Effector memory CD4-positive, alpha-beta T cell (primary cell): ENCODE results near the gene FBXL7.

Experiments
- DNase-seq, 3 donors: peaks; one replicate each; pipeline ENCODE4 v3.0.0-alpha.2; 2020
- H3K27ac ChIP-seq: 2 replicates; pipeline ENCODE4 v1.7.0; 2013; ENCODE audit warnings: mild to moderate bottlenecking, low read length, moderate library complexity; ENCODE audit not compliant: insufficient read depth, poor library complexity, severe bottlenecking
- H3K27me3 ChIP-seq: replicated peaks from 2 replicates; pipeline ENCODE4 v1.7.0; 2013; ENCODE audit warnings: mild to moderate bottlenecking, low read length; ENCODE audit not compliant: insufficient read depth, control insufficient read depth, poor library complexity, severe bottlenecking
- H3K36me3 ChIP-seq: 2 replicates; pipeline ENCODE4 v1.7.0; 2013; ENCODE audit warnings: mild to moderate bottlenecking, low read length, moderate library complexity; ENCODE audit not compliant: control insufficient read depth, insufficient read depth
- H3K4me1 ChIP-seq: 2 replicates; pipeline ENCODE4 v1.7.0; 2013; ENCODE audit warnings: low read length, mild to moderate bottlenecking; ENCODE audit not compliant: control insufficient read depth, insufficient read depth, poor library complexity, severe bottlenecking
- H3K4me3 ChIP-seq: 2 replicates; pipeline ENCODE4 v1.7.0; 2013; ENCODE audit warnings: low read length, low read depth, mild to moderate bottlenecking; ENCODE audit not compliant: insufficient read depth, poor library complexity, severe bottlenecking
- H3K9me3 ChIP-seq: 2 replicates; pipeline ENCODE4 v1.7.0; 2013; ENCODE audit warnings: mild to moderate bottlenecking, low read length, moderate library complexity; ENCODE audit not compliant: control insufficient read depth

The FBXL7 gene

DNA sequence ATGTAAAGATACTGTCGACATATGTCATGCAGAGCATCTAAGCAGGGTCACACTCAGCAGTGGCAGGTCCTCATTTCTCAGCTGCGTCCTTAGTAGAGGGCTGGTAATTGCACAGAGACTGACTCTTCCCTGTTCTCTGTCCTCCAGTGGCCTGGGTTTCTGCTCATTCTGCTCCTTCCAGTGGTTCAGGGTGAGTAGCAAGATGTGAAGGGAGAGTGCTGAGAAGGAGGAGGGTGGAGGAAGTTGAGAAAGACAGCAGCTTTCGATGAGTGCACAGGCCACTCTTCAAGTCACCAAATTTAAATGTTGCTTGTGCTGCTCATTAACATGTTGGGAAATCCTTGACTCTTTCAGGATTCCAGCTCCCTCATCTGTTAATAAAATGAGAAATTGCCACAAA lies 203.9 kb downstream of the FBXL7 start:
- Histone ChIP-seq H3K27me3 (no peaks in the 10 kb centered on the region), H3K27ac (no peak overlapping the region), H3K9me3 (no peaks in the 10 kb centered on the region), H3K36me3 (no peaks in the 10 kb centered on the region), H3K4me3 (no peak overlapping the region), H3K4me1 (no peaks in the 10 kb centered on the region)
- DNase-seq, result no peak

DNA sequence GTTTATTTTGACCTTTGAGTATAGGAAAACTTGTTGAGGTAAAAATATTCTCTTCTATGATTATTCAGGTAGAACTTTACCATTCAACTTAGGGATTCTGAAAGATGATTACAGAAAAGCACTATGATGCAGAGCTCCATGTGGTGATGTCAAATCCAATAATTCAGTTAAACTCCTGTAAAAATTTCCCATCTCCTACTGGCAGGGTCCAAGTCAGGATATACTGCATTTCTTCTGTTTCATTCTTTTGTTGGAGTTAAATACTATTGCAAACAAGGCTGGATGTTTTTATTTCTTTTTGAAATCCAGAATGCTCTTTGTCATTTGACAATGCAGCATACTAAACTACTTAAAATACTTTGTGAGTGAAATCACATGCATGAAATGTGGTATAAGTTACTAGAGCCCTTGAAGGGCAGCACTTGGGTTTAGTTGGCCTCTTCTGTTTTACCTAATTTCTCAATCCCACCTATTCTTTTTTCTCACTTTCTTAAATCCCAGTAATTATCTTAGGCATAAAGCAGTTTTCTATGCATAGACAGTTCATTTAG lies 204.5 kb downstream of the FBXL7 start:
- no peaks in the 10 kb centered on the region for H3K9me3 ChIP-seq
- no peak overlapping the region for H3K4me3 ChIP-seq
- H3K27ac ChIP-seq, result no peak overlapping the region
- no peaks in the 10 kb centered on the region for H3K36me3 ChIP-seq
- H3K27me3 ChIP-seq, result no peaks in the 10 kb centered on the region
- no peak for DNase-seq
- H3K4me1 ChIP-seq, result no peaks in the 10 kb centered on the region

DNA sequence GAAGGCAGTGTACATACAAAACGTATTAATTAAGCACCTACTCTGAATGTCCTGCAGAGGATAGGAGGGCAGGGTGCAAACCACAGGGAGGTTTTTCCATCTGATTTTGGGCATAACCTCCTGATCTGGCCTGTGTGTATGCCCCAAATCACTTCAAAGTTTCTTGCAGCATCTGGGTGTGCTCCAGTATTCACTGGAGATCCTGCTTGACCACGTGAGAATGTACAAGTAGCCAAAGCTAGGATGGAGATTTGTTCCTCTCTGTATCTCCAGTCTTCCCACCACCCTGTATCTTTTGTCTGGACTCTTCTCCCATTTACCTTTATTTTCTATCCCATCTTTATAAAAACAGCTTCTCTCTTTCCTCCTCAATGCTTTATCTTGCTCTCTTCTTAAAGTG lies 207.7 kb downstream of the FBXL7 start:
- Histone ChIP-seq H3K4me1 (no peaks in the 10 kb centered on the region), H3K27me3 (no peaks in the 10 kb centered on the region), H3K4me3 (no peak overlapping the region), H3K36me3 (no peaks in the 10 kb centered on the region), H3K9me3 (no peaks in the 10 kb centered on the region), H3K27ac (no peak overlapping the region)
- no peak for DNase-seq

DNA sequence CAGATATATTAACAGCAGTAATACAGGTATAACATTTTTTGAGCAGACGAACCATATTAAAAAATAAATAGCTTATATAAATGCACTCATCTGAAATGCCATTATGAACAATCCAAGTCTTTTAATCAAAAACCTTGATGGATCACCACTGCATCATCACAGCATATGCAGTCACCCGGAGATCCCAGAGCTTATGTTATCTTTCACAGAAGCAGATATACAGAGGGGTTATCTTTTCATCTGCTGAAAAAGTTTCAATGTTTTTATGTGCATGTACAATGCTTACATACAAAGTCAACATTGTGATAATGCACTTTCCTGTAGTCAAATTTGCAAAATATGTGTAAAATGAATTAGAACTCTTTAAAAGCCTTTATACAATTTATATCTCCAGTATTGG lies 211.9 kb downstream of the FBXL7 start:
- no peaks in the 10 kb centered on the region for H3K36me3 ChIP-seq
- no peak for DNase-seq
- no peak overlapping the region for H3K27ac ChIP-seq
- no peaks in the 10 kb centered on the region for H3K27me3 ChIP-seq
- H3K9me3 ChIP-seq, result no peaks in the 10 kb centered on the region
- H3K4me3 ChIP-seq, result no peak overlapping the region
- H3K4me1 ChIP-seq, result no peaks in the 10 kb centered on the region

- no peak for DNase-seq
- no peaks in the 10 kb centered on the region for H3K27me3 ChIP-seq
These were observed 215.6 kb downstream of the FBXL7 start for GRCh38 chr5:15715535-15715934.

GRCh38 chr5:15715967-15716366 lies 216.0 kb downstream of the FBXL7 start:
- Histone ChIP-seq H3K27ac (no peak overlapping the region), H3K9me3 (no peaks in the 10 kb centered on the region), H3K4me1 (no peaks in the 10 kb centered on the region), H3K27me3 (no peaks in the 10 kb centered on the region), H3K4me3 (no peak overlapping the region), H3K36me3 (no peaks in the 10 kb centered on the region)
- DNase-seq, result no peak

More at GRCh38 chr5:15715535-15715934, 215.6 kb downstream of the FBXL7 start:
- Histone ChIP-seq H3K4me3 (no peak overlapping the region), H3K27ac (no peak overlapping the region), H3K4me1 (no peaks in the 10 kb centered on the region), H3K9me3 (no peaks in the 10 kb centered on the region), H3K36me3 (no peaks in the 10 kb centered on the region)

- H3K27me3 ChIP-seq, result no peaks in the 10 kb centered on the region
- H3K36me3 ChIP-seq, result no peaks in the 10 kb centered on the region
- H3K4me3 ChIP-seq, result no peak overlapping the region
- H3K9me3 ChIP-seq, result no peaks in the 10 kb centered on the region
- no peak overlapping the region for H3K27ac ChIP-seq
- H3K4me1 ChIP-seq, result no peaks in the 10 kb centered on the region
- no peak for DNase-seq
These were observed 217.0 kb downstream of the FBXL7 start for GRCh38 chr5:15717001-15717400.

DNA sequence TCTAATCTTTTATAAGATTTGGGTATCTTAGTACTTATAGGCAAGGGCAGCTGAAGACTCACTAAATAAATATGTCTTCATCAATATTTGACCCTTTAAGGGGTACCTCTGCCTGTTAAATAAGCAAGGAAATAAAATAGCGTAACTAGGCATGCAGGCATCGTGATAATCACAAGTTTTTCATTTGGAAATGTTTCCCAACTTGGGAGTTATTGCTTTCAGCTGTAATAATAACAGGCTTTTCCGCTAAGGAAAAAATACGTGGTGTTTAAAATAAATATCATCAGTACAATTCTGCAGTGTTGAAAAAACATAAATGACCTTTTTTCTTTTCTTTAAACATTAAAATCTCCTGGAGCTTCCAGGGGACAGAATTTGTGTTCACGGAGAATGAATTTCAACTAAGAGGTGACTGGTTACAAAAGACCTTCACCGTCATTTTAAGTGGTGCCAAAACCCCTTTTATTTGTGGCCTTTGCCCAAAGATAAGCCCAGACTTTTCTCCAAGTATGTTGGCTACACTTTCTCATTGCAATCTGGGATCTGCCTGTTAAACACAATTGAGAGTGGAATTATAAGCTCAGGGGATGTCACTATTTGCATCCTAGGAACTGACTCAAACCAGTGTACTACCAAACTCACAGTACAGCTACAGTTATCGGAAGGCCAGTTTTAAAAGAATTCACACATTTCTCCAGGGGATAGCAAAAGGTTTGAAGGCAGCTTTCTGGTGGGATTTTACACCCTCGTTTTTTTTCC lies 218.6 kb downstream of the FBXL7 start:
- H3K4me1 ChIP-seq, result no peaks in the 10 kb centered on the region
- no peaks in the 10 kb centered on the region for H3K27me3 ChIP-seq
- H3K9me3 ChIP-seq, result no peaks in the 10 kb centered on the region
- no peak overlapping the region for H3K27ac ChIP-seq
- H3K36me3 ChIP-seq, result no peaks in the 10 kb centered on the region
- no peak overlapping the region for H3K4me3 ChIP-seq
- DNase-seq, result no peak

GRCh38 chr5:15719784-15720183 lies 219.8 kb downstream of the FBXL7 start:
- DNase-seq, result no peak
- H3K36me3 ChIP-seq, result no peaks in the 10 kb centered on the region
- no peaks in the 10 kb centered on the region for H3K27me3 ChIP-seq
- H3K4me1 ChIP-seq, result no peaks in the 10 kb centered on the region
- no peak overlapping the region for H3K4me3 ChIP-seq
- H3K9me3 ChIP-seq, result no peaks in the 10 kb centered on the region
- H3K27ac ChIP-seq, result no peak overlapping the region

DNA sequence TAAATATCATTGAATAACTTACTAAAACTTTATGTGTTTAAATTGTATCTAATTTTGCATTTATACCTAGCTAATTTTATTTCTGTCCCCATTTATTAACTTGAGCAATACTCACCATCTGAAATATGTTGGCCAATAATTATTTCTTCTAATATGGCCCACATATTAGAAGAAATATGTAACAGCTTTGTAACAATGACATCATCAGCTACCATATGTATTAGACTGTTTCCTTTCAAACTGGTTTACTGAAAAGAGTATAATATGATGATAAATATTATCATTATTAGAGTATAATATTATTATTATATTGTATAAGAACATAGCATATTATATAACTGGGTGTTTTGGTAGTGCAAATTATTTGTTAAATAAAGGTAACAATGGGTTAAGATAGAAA lies 220.5 kb downstream of the FBXL7 start:
- H3K27ac ChIP-seq, result no peak overlapping the region
- no peaks in the 10 kb centered on the region for H3K36me3 ChIP-seq
- no peaks in the 10 kb centered on the region for H3K4me1 ChIP-seq
- H3K27me3 ChIP-seq, result no peaks in the 10 kb centered on the region
- no peaks in the 10 kb centered on the region for H3K9me3 ChIP-seq
- no peak overlapping the region for H3K4me3 ChIP-seq
- DNase-seq, result no peak
